H1 (cell line): ENCODE data around the gene NRDE2. TPM values are rescaled to one million over a fixed set of nuclear protein-coding genes. Genes with fewer than 3 reads are reported as not detected.

Experiments
- CTCF ChIA-PET: fragments of 300-600 bp; sonication (Branson Sonifier 250); formaldehyde crosslinking; loops from one replicate; lab custom pipeline; 2021; ENCODE audit not compliant: partially characterized antibody; lab: Charles Lee
- POLR2A ChIA-PET: fragments of 300-600 bp; sonication (Branson Sonifier 250); formaldehyde crosslinking; loops from one replicate; lab custom pipeline; 2021; ENCODE audit warnings: inconsistent platforms; ENCODE audit not compliant: partially characterized antibody; lab: Charles Lee
- DNase-seq, 2 experiments: peaks; one replicate each; pipeline versions ENCODE4 v3.0.0 to v3.0.0-alpha.2; 2010 to 2022; ENCODE audit warnings: low spot score in 2 of 2, low read depth in 1 of 2, mixed read lengths in 1 of 2
- FAIRE-seq: peaks from 2 replicates; lab custom pipeline; 2011; peaks lifted over from hg19 to GRCh38; lab: Jason Lieb, UNC
- H2AFZ ChIP-seq: 2 replicates; pipeline ENCODE4 v1.8.1; 2012; ENCODE audit warnings: low read length, inconsistent platforms
- H2AK5ac ChIP-seq: 2 replicates; pipeline ENCODE4 v1.6.1; 2013; ENCODE audit warnings: low read depth, low read length
- H2BK120ac ChIP-seq: replicated peaks from 2 replicates; pipeline ENCODE3; 2013; ENCODE audit warnings: low read depth, low read length, inconsistent platforms
- H2BK12ac ChIP-seq: 2 replicates; pipeline ENCODE4 v1.6.1; 2013; ENCODE audit warnings: low read depth, low read length
- H2BK15ac ChIP-seq: 2 replicates; pipeline ENCODE4 v1.6.1; 2013; ENCODE audit warnings: low read length
- H2BK20ac ChIP-seq: 2 replicates; pipeline ENCODE4 v1.6.1; 2013; ENCODE audit warnings: low read length
- H2BK5ac ChIP-seq: 2 replicates; pipeline ENCODE4 v1.6.1; 2013; ENCODE audit warnings: low read depth, low read length
- H3K14ac ChIP-seq: 2 replicates; pipeline ENCODE4 v1.6.1; 2013; ENCODE audit warnings: inconsistent platforms; ENCODE audit not compliant: insufficient read length
- H3K18ac ChIP-seq: 2 replicates; pipeline ENCODE4 v1.6.1; 2013; ENCODE audit warnings: low read length; ENCODE audit errors: extremely low read depth
- H3K23ac ChIP-seq: 2 replicates; pipeline ENCODE4 v1.6.1; 2013; ENCODE audit warnings: inconsistent platforms; ENCODE audit not compliant: insufficient read length
- H3K23me2 ChIP-seq: 2 replicates; pipeline ENCODE4 v1.6.1; 2013; ENCODE audit warnings: low read depth, low read length
- H3K27ac ChIP-seq: 2 replicates; pipeline ENCODE4 v1.6.1; 2011; ENCODE audit warnings: low read depth, low read length, inconsistent platforms
- H3K27me3 ChIP-seq, 4 experiments: replicated peaks in 1 of 4; 1 replicate in 1 of 4; 2 replicates in 3 of 4; pipeline versions ENCODE4 v1.6.1 to v1.8.1; 2011 to 2013; ENCODE audit warnings: low read length in 3 of 4, mild to moderate bottlenecking in 3 of 4, inconsistent platforms in 2 of 4, mixed read lengths in 2 of 4, moderate library complexity in 1 of 4; ENCODE audit not compliant: control insufficient read depth in 3 of 4, insufficient read depth in 3 of 4; ENCODE audit errors: extremely low read depth in 1 of 4
- H3K36me3 ChIP-seq, 4 experiments: 2 replicates each; pipeline versions ENCODE4 v1.6.1 to v1.8.1; 2011 to 2013; ENCODE audit warnings: mild to moderate bottlenecking in 4 of 4, low read length in 3 of 4, moderate library complexity in 2 of 4, control low read depth in 1 of 4, inconsistent platforms in 1 of 4; ENCODE audit not compliant: insufficient read depth in 4 of 4, control insufficient read depth in 2 of 4
- H3K4ac ChIP-seq: replicated peaks from 2 replicates; pipeline ENCODE3; 2013; ENCODE audit warnings: low read length, low read depth, mixed read lengths, inconsistent platforms; ENCODE audit not compliant: insufficient read length
- H3K4me1 ChIP-seq, 4 experiments: replicated peaks in 1 of 4; 1 replicate in 1 of 4; 2 replicates in 3 of 4; pipeline versions ENCODE4 v1.6.1 to v1.8.1; 2011 to 2013; ENCODE audit warnings: low read length in 3 of 4, inconsistent platforms in 2 of 4, mixed read lengths in 1 of 4; ENCODE audit not compliant: insufficient read depth in 4 of 4, control insufficient read depth in 3 of 4
- H3K4me2 ChIP-seq, 2 experiments: 2 replicates each; pipeline versions ENCODE4 v1.6.1 to v1.8.1; 2011 to 2013; ENCODE audit warnings: low read depth in 2 of 2, low read length in 2 of 2, control low read depth in 1 of 2, inconsistent platforms in 1 of 2, mild to moderate bottlenecking in 1 of 2; ENCODE audit not compliant: insufficient read depth in 1 of 2
- H3K4me3 ChIP-seq, 4 experiments: fragments of 200-600, 300-600 bp in 1 of 4; sonication (generic), shearing (Covaris generic), sonication (Bioruptor Twin) in 1 of 4; 2 replicates each; pipeline versions ENCODE4 v1.5.1 to v1.8.1; 2011 to 2016; ENCODE audit warnings: low read length in 4 of 4, low read depth in 3 of 4, control low read depth in 2 of 4, inconsistent platforms in 2 of 4, mild to moderate bottlenecking in 2 of 4, mixed read lengths in 1 of 4, moderate library complexity in 1 of 4; ENCODE audit not compliant: insufficient read depth in 2 of 4; ENCODE audit errors: extremely low read depth in 1 of 4
- H3K56ac ChIP-seq: replicated peaks from 2 replicates; pipeline ENCODE3; 2013; ENCODE audit warnings: low read depth, mild to moderate bottlenecking, mixed read lengths, low read length, inconsistent platforms; ENCODE audit not compliant: insufficient read length
- H3K79me1 ChIP-seq: 2 replicates; pipeline ENCODE4 v1.6.1; 2013; ENCODE audit warnings: low read depth, low read length, control low read depth
- H3K79me2 ChIP-seq, 2 experiments: 2 replicates each; pipeline versions ENCODE4 v1.6.1 to v1.8.1; 2012 to 2013; ENCODE audit warnings: low read length in 2 of 2, mild to moderate bottlenecking in 2 of 2, inconsistent platforms in 1 of 2; ENCODE audit not compliant: insufficient read depth in 2 of 2, control insufficient read depth in 1 of 2
- H3K9ac ChIP-seq, 4 experiments: replicated peaks in 1 of 4; 1 replicate in 1 of 4; 2 replicates in 3 of 4; pipeline versions ENCODE4 v1.6.1 to v1.8.1; 2011 to 2013; ENCODE audit warnings: low read depth in 3 of 4, low read length in 3 of 4, control low read depth in 2 of 4, mild to moderate bottlenecking in 2 of 4, moderate library complexity in 2 of 4, inconsistent platforms in 1 of 4; ENCODE audit errors: extremely low read depth in 1 of 4
- H3K9me3 ChIP-seq, 2 experiments: 2 replicates each; pipeline versions ENCODE4 v1.6.1 to v1.8.1; 2012 to 2013; ENCODE audit warnings: mild to moderate bottlenecking in 2 of 2, moderate library complexity in 2 of 2, control low read depth in 1 of 2, inconsistent platforms in 1 of 2, low read depth in 1 of 2, low read length in 1 of 2, mixed read lengths in 1 of 2; ENCODE audit not compliant: insufficient read depth in 2 of 2
- H4K20me1 ChIP-seq, 2 experiments: replicated peaks in 1 of 2; 2 replicates each; pipeline versions ENCODE3 to v1.8.1; 2011 to 2013; ENCODE audit warnings: inconsistent platforms in 2 of 2, low read length in 2 of 2, mild to moderate bottlenecking in 1 of 2; ENCODE audit not compliant: insufficient read depth in 2 of 2, control insufficient read depth in 1 of 2
- H4K5ac ChIP-seq: 2 replicates; pipeline ENCODE4 v1.6.1; 2013; ENCODE audit warnings: low read length, low read depth, mixed read lengths, inconsistent platforms; ENCODE audit not compliant: insufficient read length
- H4K8ac ChIP-seq: 2 replicates; pipeline ENCODE4 v1.8.0; 2013; ENCODE audit warnings: mild to moderate bottlenecking, moderate library complexity, low read length, inconsistent platforms; ENCODE audit not compliant: insufficient read depth; ENCODE audit errors: extremely low read depth
- H4K91ac ChIP-seq: replicated peaks from 2 replicates; pipeline ENCODE3; 2013; ENCODE audit warnings: low read length, mixed read lengths, inconsistent platforms; ENCODE audit not compliant: insufficient read length
- ASH2L ChIP-seq: fragments of 200-600, 300-600 bp; sonication (generic); IDR thresholded peaks from one replicate; pipeline ENCODE4 v1.7.1; 2017; ENCODE audit warnings: low read length
- CBX5 ChIP-seq: fragments of 300-800, 300-1000 bp; sonication (generic); IDR thresholded peaks from 2 replicates; pipeline ENCODE4 v1.7.1; 2016; ENCODE audit warnings: antibody characterized with exemption, low read length, low read depth
- EP300 ChIP-seq, 2 experiments: IDR thresholded peaks; 1 replicate in 1 of 2; 2 replicates in 1 of 2; pipeline ENCODE4 v1.6.1; 2011 to 2012; ENCODE audit warnings: low read depth in 2 of 2, low read length in 2 of 2, mild to moderate bottlenecking in 2 of 2, borderline replicate concordance in 1 of 2, inconsistent platforms in 1 of 2, moderate library complexity in 1 of 2
- RFX5 ChIP-seq: IDR thresholded peaks from 2 replicates; pipeline ENCODE4 v1.6.1; 2011; ENCODE audit warnings: low read depth, low read length, improper control_type of control experiment, borderline replicate concordance
- RNF2 ChIP-seq: fragments of 200-900, 300-1000 bp; sonication (generic); IDR thresholded peaks from 2 replicates; pipeline ENCODE4 v1.7.1; 2016; ENCODE audit warnings: borderline replicate concordance, low read depth, mild to moderate bottlenecking, antibody characterized with exemption, low read length; ENCODE audit not compliant: poor library complexity, severe bottlenecking; ENCODE audit errors: missing control alignments
- SAP30 ChIP-seq: fragments of 300-600 bp; sonication (generic); IDR thresholded peaks from 2 replicates; pipeline ENCODE4 v1.7.1; 2012; ENCODE audit warnings: low read length, moderate library complexity, mild to moderate bottlenecking, inconsistent platforms; ENCODE audit not compliant: insufficient read depth, insufficient replicate concordance
- TAF1 ChIP-seq: IDR thresholded peaks from 2 replicates; pipeline ENCODE4 v1.6.1; 2011; ENCODE audit warnings: mild to moderate bottlenecking, low read depth, low read length
- TBP ChIP-seq: IDR thresholded peaks from 2 replicates; pipeline ENCODE4 v1.6.1; 2011; ENCODE audit warnings: low read depth, low read length, improper control_type of control experiment
- TEAD4 ChIP-seq: IDR thresholded peaks from 2 replicates; pipeline ENCODE4 v1.6.1; 2012; ENCODE audit warnings: low read depth, low read length, inconsistent platforms, mixed read lengths
- ZNF274 ChIP-seq: IDR thresholded peaks from 2 replicates; pipeline ENCODE4 v1.7.0; 2012; ENCODE audit warnings: low read length, borderline replicate concordance; ENCODE audit errors: extremely low read depth
- WGBS, 2 experiments: shearing (Covaris generic) in 1 of 2; methylation state at CpG; one replicate each; pipeline versions ENCODE4 v1.1.6 to v1.1.7; 2013 to 2015; ENCODE audit warnings: low lambda C conversion rate in 2 of 2, mixed read lengths in 2 of 2, inconsistent platforms in 1 of 2, low coverage in 1 of 2, missing lambda C conversion rate in 1 of 2; ENCODE audit not compliant: insufficient replicate concordance in 2 of 2, insufficient coverage in 1 of 2, insufficient read length in 1 of 2; ENCODE audit errors: extremely low coverage in 1 of 2, missing lambda C conversion rate in 1 of 2; 5-methylcytosine and 5-hydroxymethylcytosine counted together
- polyA plus RNA-seq, 7 experiments: library from polyadenylated mRNA; depleted of rRNA in 3 of 7; stranded (reverse) in 5 of 7; unstranded in 2 of 7; fragments of >200 nt in 5 of 7; fragments of 200-250 nt in 2 of 7; gene quantifications; 1 replicate in 5 of 7; 2 replicates in 1 of 7; 4 replicates in 1 of 7; pipeline versions ENCODE4 v1.2.1 to v1.2.3, GENCODE V29; 2011 to 2013; ENCODE audit warnings: missing spikeins in 2 of 7, mixed read lengths in 2 of 7
- total RNA-seq: library from RNA; stranded (reverse); fragmentation: NEBNext Ultra II Directional; extraction: Animal tissue kit (Norgen Biotek cat#: 25700); gene quantifications from 2 replicates; pipeline ENCODE4 v1.2.1, GENCODE V29; 2021
- TF ChIP-seq, protein P1 (sequence below): IDR thresholded peaks from 2 replicates; pipeline ENCODE4 v1.6.1; 2012; ENCODE audit warnings: inconsistent platforms
- TF ChIP-seq, protein P2 (sequence below): IDR thresholded peaks from 2 replicates; pipeline ENCODE4 v1.6.1; 2012; ENCODE audit warnings: inconsistent platforms

Gene NRDE2
- total and polyA plus RNA-seq, 2 of the 8 experiments (the other 6 are each of a cell fraction or from before 2014, with no cell fraction given): 4.9 to 12.1 TPM

DNA sequence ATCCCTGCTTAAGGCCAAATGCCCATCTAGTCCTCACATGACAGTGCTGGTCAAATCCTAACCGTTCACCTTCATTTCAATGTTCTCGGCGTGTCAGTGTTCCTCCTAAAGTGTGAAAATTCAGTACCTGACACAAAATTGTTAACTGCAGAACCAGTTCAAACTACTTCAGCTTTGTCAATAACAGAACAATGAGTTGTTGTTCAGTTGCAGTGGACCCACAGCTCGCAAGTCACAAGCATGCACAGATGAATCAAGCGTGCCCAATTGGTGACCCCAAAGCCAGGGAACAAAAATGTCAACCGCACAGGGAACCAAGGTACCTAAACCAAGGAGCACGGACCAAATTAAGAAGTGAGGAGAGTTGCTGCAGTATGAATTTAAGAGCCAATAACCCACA lies 23.2 kb downstream of the NRDE2 start:
- Histone ChIP-seq H4K91ac (no peak overlapping the region), H2BK20ac (no peak overlapping the region), H3K23ac (no peak overlapping the region), H4K20me1 (peaks cover 0 to 2% of the 10 kb centered on the region in 2 experiments), H3K4ac (no peak overlapping the region), H3K23me2 (no peaks in the 10 kb centered on the region), H3K36me3 (peaks cover 3 to 24% (median 9%) of the 10 kb centered on the region in 4 experiments; a peak in 4 of 8 replicates), H2AK5ac (no peak overlapping the region), H3K18ac (no peak overlapping the region), H4K8ac (no peak overlapping the region), H3K9ac (no peak overlapping the region), H3K79me1 (no peaks in the 10 kb centered on the region), H3K27ac (no peak overlapping the region), H4K5ac (no peak overlapping the region), H3K9me3 (no peaks in the 10 kb centered on the region), H3K27me3 (peaks cover 0 to 1% (median 0%) of the 10 kb centered on the region in 4 experiments; a peak in 1 of 7 replicates), H3K14ac (no peak overlapping the region), H2BK120ac (no peak overlapping the region), H2BK12ac (no peak overlapping the region), H3K4me3 (no peak overlapping the region), H3K79me2 (no peaks in the 10 kb centered on the region), H2BK15ac (no peak overlapping the region), H3K56ac (no peak overlapping the region), H3K4me1 (peaks cover 0 to 8% (median 3%) of the 10 kb centered on the region in 4 experiments; a peak in 5 of 7 replicates), H2BK5ac (no peak overlapping the region), H3K4me2 (no peak overlapping the region), H2AFZ (no peak overlapping the region)
- POLR2A ChIA-PET: interaction anchor here (1.7 kb wide), 1 partner anchor 10 kb away, joined by 5 read pairs; no protein-coding TSS in a partner anchor
- CTCF ChIA-PET: interaction anchor here (0.7 to 2.2 kb wide), 7 partner anchors 10 to 467 kb away, joined by 3 to 14 read pairs (median 4); no protein-coding TSS in a partner anchor
- DNase-seq (no peak), FAIRE-seq (no peak)
- 90% methylated on average over 7 of the region's 7 CpGs; no CpG with 5 or more reads in 1 of the 2 experiments for WGBS, 2 experiments
- TF ChIP-seq RNF2 (no peak), ZNF274 (no peak), EP300 (IDR thresholded peaks at IDR 0.05; ENCODE audit: borderline replicate concordance in 1 of 2, low read depth in 2 of 2, low read length in 2 of 2) (no peak), TAF1 (no peak), RFX5 (no peak), ASH2L (no peak), TBP (no peak), CBX5 (no peak), SAP30 (no peak), TEAD4 (no peak)
- TF ChIP-seq, protein P1, sequence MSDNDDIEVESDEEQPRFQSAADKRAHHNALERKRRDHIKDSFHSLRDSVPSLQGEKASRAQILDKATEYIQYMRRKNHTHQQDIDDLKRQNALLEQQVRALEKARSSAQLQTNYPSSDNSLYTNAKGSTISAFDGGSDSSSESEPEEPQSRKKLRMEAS: no peak
- TF ChIP-seq, protein P2, sequence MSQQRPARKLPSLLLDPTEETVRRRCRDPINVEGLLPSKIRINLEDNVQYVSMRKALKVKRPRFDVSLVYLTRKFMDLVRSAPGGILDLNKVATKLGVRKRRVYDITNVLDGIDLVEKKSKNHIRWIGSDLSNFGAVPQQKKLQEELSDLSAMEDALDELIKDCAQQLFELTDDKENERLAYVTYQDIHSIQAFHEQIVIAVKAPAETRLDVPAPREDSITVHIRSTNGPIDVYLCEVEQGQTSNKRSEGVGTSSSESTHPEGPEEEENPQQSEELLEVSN: no peak
